ENCODE data around the gene LDHD. TPM values are rescaled to one million over a fixed set of nuclear protein-coding genes. Genes with fewer than 3 reads are reported as not detected.

Gene LDHD
- total and polyA plus RNA-seq, 2 of the 8 experiments (the other 6 are each of a cell fraction or from before 2014, with no cell fraction given), result 14.9 to 18.2 TPM

- TF ChIP-seq, protein P1, sequence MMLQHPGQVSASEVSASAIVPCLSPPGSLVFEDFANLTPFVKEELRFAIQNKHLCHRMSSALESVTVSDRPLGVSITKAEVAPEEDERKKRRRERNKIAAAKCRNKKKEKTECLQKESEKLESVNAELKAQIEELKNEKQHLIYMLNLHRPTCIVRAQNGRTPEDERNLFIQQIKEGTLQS (IDR thresholded peaks at IDR 0.05; ENCODE audit: insufficient read depth, low read depth, low read length), result no peak
- no peak for TF ChIP-seq SP1 (IDR thresholded peaks at IDR 0.05; ENCODE audit: low read depth, low read length)
These were observed 21.7 kb upstream of the LDHD start (continued) for GRCh38 chr16:75138233-75138632.

All from H1 (cell line).